Aortic smooth muscle cell (primary cell): Measurements from ENCODE around the gene ST6GAL2. TPM values are rescaled to one million over a fixed set of nuclear protein-coding genes. Genes with fewer than 3 reads are reported as not detected.

Source experiments
- total RNA-seq: library from RNA; depleted of rRNA; stranded (reverse); fragments of >200 nt; gene quantifications from 2 replicates; pipeline ENCODE4 v1.2.3, GENCODE V29; 2014

ST6GAL2 gene
- not detected in 2 replicates for total RNA-seq

GRCh38 chr2:106885971-106886915, at the start of gene ST6GAL2:
ST6GAL2 (minus strand) TSS chr2:106886167; CDS start chr2:106843977, 42,190 bp downstream.

